Left ventricle myocardium inferior (tissue), 1 donor: ENCODE results near the gene SGCD. TPM values are rescaled to one million over a fixed set of nuclear protein-coding genes. Genes with fewer than 3 reads are reported as not detected.

Experiments used
- DNase-seq: peaks from one replicate; pipeline ENCODE4 v3.0.0-alpha.2; 2020
- H3K27ac ChIP-seq: fragments of 200-600 bp; replicated peaks from 2 replicates; pipeline ENCODE4 v1.8.0; 2021
- H3K27me3 ChIP-seq: fragments of 200-600 bp; 2 replicates; pipeline ENCODE4 v1.8.0; 2021; ENCODE audit warnings: low read depth
- H3K36me3 ChIP-seq: fragments of 200-600 bp; 2 replicates; pipeline ENCODE4 v1.8.0; 2021
- H3K4me1 ChIP-seq: fragments of 200-600 bp; 2 replicates; pipeline ENCODE4 v1.8.0; 2021
- H3K4me3 ChIP-seq: fragments of 200-600 bp; 2 replicates; pipeline ENCODE4 v1.8.0; 2021; ENCODE audit warnings: mild to moderate bottlenecking, moderate library complexity
- H3K9me3 ChIP-seq: fragments of 200-600 bp; replicated peaks from 2 replicates; pipeline ENCODE4 v1.8.0; 2021
- intact Hi-C: fragments of 100-400 bp; cut with micrococcal nuclease; formaldehyde crosslinking; loops from one replicate; pipeline ENCODE4 v1.11.0; 2022
- total RNA-seq: library from RNA; stranded (reverse); fragmentation: NEBNext Ultra II Directional; extraction: Animal tissue kit (Norgen Biotek cat#: 25700); gene quantifications from one replicate; pipeline ENCODE4 v1.2.1, GENCODE V29; 2021
- TF ChIP-seq, protein P1 (sequence below): fragments of 200-600 bp; IDR thresholded peaks from 2 replicates; pipeline ENCODE4 v1.8.0; 2021; ENCODE audit warnings: antibody characterized with exemption, mild to moderate bottlenecking, borderline replicate concordance
- donor health status: DM: no; HTN: yes; CAD: no; lungs with severe emphysema.

Gene SGCD
- total RNA-seq, 1 donor from 2014 or later, result 98.7 TPM

DNA sequence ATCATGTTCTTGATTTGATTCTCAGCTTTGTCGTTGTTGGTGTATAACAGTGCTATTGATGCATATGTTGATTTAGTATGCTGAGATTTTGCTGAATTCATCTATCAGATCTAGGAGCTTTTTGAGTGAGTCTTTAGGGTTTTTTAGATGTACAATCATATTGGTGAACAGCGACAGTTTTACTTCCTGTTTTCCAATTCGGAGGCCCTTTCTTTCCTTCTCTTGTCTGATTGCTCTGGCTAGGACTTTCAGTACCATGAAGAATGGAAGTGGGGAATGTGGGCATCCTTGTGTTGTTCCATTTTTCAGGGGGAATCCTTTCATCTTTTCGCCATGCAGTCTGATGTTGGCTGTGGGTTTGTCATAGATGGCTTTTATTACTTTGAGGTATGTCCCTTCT is 100.4 kb downstream of the SGCD start:
- Histone ChIP-seq H3K4me3 (no peak overlapping the region), H3K9me3 (no peaks in the 10 kb centered on the region), H3K27me3 (no peaks in the 10 kb centered on the region), H3K27ac (no peak overlapping the region), H3K4me1 (peaks cover 21% of the 10 kb centered on the region), H3K36me3 (no peaks in the 10 kb centered on the region)
- intact Hi-C loops, result no loop called here
- no peak for DNase-seq
- TF ChIP-seq, protein P1, sequence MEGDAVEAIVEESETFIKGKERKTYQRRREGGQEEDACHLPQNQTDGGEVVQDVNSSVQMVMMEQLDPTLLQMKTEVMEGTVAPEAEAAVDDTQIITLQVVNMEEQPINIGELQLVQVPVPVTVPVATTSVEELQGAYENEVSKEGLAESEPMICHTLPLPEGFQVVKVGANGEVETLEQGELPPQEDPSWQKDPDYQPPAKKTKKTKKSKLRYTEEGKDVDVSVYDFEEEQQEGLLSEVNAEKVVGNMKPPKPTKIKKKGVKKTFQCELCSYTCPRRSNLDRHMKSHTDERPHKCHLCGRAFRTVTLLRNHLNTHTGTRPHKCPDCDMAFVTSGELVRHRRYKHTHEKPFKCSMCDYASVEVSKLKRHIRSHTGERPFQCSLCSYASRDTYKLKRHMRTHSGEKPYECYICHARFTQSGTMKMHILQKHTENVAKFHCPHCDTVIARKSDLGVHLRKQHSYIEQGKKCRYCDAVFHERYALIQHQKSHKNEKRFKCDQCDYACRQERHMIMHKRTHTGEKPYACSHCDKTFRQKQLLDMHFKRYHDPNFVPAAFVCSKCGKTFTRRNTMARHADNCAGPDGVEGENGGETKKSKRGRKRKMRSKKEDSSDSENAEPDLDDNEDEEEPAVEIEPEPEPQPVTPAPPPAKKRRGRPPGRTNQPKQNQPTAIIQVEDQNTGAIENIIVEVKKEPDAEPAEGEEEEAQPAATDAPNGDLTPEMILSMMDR, result no peak

DNA sequence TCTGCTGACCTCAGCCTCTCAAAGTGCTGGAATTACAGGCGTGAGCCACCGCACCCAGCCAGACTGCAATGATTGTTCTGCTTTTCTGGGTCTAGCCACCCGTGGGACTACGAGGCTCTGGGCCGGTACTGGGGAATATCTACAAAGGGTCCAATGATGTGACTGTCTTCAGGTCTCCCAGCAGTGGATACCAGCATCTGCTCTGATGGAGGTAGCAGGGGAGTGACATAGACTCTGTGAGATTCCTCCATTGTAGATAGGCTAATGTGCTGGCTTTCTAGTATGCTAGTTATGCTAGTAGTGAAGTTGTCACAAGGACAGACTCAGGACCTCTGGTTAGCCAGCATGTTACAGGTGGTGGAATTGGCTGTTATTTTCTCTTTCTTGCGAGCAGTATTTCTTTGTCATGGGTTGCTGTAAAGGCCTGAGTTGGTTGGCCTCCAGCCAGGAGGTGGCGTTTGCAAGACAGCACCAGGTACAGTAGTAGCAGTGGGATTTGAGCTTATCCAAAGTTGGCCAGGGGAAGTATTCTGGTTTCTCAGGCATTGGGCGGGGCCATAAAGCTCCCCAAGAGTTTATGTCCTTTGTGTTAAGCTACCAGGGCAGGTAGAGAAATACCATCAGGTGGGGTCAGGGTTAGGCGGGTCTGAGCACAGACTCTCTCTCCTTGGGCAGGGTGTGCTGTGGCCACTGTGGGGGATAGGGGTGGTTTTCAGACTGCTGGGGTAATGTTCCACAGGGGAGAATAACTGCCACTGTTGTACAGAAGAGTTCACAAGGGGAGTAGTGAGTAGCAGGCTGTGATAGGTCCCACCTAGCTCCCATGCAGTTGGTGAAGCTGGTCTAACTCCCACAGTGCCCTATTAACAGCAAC is 105.2 kb downstream of the SGCD start:
- no peaks in the 10 kb centered on the region for H3K27me3 ChIP-seq
- intact Hi-C loops, result no loop called here
- no peaks in the 10 kb centered on the region for H3K36me3 ChIP-seq
- H3K4me1 ChIP-seq, result peaks cover 24% of the 10 kb centered on the region
- H3K27ac ChIP-seq, result no peak overlapping the region
- no peak for DNase-seq
- H3K4me3 ChIP-seq, result no peak overlapping the region
- TF ChIP-seq, protein P1, result no peak
- no peaks in the 10 kb centered on the region for H3K9me3 ChIP-seq

DNA sequence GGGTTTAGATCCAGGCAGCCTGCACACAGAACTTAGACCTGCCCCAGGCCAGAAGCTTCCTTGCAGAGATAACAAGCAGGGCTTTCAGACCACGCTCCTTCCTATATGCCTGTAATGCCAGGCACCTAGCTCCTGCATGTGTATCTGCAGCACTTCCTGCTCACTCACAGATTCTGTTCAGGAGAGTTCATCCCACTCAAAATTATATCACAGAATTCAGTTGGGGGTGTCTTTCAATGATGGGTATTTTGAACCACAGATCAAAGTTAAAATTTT is 105.8 kb downstream of the SGCD start:
- DNase-seq, result no peak
- Histone ChIP-seq H3K27me3 (no peaks in the 10 kb centered on the region), H3K27ac (no peak overlapping the region), H3K9me3 (no peaks in the 10 kb centered on the region), H3K36me3 (no peaks in the 10 kb centered on the region), H3K4me1 (peaks cover 24% of the 10 kb centered on the region), H3K4me3 (no peak overlapping the region)
- TF ChIP-seq, protein P1, result no peak
- intact Hi-C loops, result no loop called here

DNA sequence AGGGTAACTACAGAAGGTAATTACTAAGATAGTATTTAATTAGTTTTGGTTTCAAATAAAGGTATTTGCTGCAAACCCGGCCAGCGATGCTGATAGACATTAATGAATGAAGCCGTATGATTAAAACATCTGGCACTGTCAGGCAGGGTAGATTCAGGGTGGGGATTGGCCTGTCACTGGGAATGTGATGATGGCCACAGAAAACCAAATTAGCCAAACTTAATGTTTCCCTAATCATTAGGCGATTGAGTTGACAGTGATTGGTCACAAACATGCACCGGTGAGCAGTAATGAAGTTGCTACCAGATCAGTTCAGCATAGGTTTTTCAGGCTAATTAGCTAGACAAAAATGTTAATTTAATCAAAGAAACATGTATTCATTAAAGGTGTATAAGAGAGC is 107.5 kb downstream of the SGCD start:
- no peaks in the 10 kb centered on the region for H3K36me3 ChIP-seq

DNA sequence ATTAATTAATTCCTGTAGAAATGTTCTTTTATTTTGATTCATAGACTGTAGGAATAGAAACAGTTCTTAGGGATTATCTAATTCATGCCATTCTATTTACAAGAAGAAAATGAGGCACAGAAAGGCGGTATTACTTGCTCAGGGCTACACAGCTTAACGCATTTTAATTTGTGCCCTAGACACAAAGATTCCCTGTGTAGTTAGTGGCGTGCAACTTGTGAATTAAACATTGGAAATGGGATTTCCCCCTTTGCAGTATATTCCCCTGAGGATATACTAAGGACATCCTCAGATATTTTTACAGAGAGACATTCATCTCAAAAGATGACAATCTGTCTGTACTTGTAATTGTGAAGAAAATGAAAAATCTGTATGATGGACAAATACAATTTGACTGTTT is 108.1 kb downstream of the SGCD start:
- Histone ChIP-seq H3K27ac (no peak overlapping the region), H3K4me3 (no peak overlapping the region), H3K4me1 (peaks cover 39% of the 10 kb centered on the region), H3K27me3 (no peaks in the 10 kb centered on the region), H3K36me3 (no peaks in the 10 kb centered on the region), H3K9me3 (no peaks in the 10 kb centered on the region)
- DNase-seq, result no peak
- TF ChIP-seq, protein P1, result no peak
- intact Hi-C loops, result no loop called here

More for the DNA sequence above, 107.5 kb downstream of the SGCD start:
- TF ChIP-seq, protein P1, result no peak
- H3K4me3 ChIP-seq, result no peak overlapping the region
- DNase-seq, result no peak
- intact Hi-C loops, result no loop called here
- H3K27me3 ChIP-seq, result no peaks in the 10 kb centered on the region
- peaks cover 39% of the 10 kb centered on the region for H3K4me1 ChIP-seq
- H3K9me3 ChIP-seq, result no peaks in the 10 kb centered on the region
- H3K27ac ChIP-seq, result no peak overlapping the region
